ENCODE measurements around the gene VPS35L.

The VPS35L gene

GRCh38 chr16:19609359-19609758 lies 53.9 kb downstream of the VPS35L start:
- TF ChIP-seq, protein P1, sequence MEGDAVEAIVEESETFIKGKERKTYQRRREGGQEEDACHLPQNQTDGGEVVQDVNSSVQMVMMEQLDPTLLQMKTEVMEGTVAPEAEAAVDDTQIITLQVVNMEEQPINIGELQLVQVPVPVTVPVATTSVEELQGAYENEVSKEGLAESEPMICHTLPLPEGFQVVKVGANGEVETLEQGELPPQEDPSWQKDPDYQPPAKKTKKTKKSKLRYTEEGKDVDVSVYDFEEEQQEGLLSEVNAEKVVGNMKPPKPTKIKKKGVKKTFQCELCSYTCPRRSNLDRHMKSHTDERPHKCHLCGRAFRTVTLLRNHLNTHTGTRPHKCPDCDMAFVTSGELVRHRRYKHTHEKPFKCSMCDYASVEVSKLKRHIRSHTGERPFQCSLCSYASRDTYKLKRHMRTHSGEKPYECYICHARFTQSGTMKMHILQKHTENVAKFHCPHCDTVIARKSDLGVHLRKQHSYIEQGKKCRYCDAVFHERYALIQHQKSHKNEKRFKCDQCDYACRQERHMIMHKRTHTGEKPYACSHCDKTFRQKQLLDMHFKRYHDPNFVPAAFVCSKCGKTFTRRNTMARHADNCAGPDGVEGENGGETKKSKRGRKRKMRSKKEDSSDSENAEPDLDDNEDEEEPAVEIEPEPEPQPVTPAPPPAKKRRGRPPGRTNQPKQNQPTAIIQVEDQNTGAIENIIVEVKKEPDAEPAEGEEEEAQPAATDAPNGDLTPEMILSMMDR (IDR thresholded peaks at IDR 0.05; ENCODE audit: low read depth, low read length): no peak
- H3K4me3 ChIP-seq (ENCODE audit: low read depth, low read length): no peak overlapping the region

- TF ChIP-seq, protein P1 (IDR thresholded peaks at IDR 0.05; ENCODE audit: low read depth, low read length): no peak
- H3K4me3 ChIP-seq (ENCODE audit: low read depth, low read length): no peak overlapping the region
These were observed 54.7 kb downstream of the VPS35L start for GRCh38 chr16:19610200-19610599.

- TF ChIP-seq, protein P1 (IDR thresholded peaks at IDR 0.05; ENCODE audit: low read depth, low read length): no peak
These were observed 58.3 kb downstream of the VPS35L start for GRCh38 chr16:19613834-19614233.

DNA sequence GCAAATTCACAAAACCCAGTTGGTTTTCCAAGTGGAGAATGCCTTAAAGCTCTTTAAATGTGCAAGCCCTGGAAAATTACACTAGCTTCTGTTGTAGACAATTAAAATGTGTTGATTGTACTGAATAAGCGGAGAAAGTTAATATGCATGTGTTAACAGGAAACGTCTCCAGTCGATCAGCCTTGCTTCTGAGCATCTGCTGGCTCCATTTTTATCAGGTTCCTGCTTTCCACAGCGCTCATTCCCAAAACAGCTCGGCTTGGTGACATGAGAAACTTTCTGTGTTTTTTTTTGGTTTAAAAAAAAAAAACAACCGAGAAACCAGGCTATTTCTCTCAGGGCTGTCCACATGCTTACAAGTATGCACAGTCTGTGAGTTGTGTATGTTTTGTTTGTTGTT lies 60.7 kb downstream of the VPS35L start:
- no peak overlapping the region for H3K4me3 ChIP-seq (ENCODE audit: low read depth, low read length)
- TF ChIP-seq, protein P1 (IDR thresholded peaks at IDR 0.05; ENCODE audit: low read depth, low read length): no peak

More at GRCh38 chr16:19613834-19614233, 58.3 kb downstream of the VPS35L start:
- H3K4me3 ChIP-seq (ENCODE audit: low read depth, low read length): no peak overlapping the region

GRCh38 chr16:19618876-19619275 lies 63.4 kb downstream of the VPS35L start:
- TF ChIP-seq, protein P1 (IDR thresholded peaks at IDR 0.05; ENCODE audit: low read depth, low read length): no peak
- no peak overlapping the region for H3K4me3 ChIP-seq (ENCODE audit: low read depth, low read length)

DNA sequence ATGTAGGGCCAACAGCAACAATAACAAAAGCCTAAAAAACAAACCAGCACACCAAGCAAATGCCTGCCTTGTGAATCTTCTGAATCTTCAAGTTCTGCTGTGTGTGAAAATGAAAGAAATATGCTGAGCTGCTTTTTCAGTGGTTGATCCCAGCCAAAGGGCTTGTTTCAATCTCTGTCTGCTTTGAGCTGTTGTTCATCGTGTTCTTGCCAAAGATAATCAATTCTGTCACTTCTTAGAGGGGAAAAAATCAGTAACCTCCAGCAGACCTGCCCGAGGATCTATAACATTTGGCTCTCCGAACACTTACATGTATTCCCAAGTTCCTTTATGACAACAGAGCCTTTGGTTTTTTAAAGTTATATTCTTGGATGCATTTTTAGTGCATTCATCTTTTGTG lies 65.9 kb downstream of the VPS35L start:
- TF ChIP-seq, protein P1 (IDR thresholded peaks at IDR 0.05; ENCODE audit: low read depth, low read length): no peak
- H3K4me3 ChIP-seq (ENCODE audit: low read depth, low read length): no peak overlapping the region

GRCh38 chr16:19625039-19625438 lies 69.5 kb downstream of the VPS35L start:
- no peak overlapping the region for H3K4me3 ChIP-seq (ENCODE audit: low read depth, low read length)
- TF ChIP-seq, protein P1 (IDR thresholded peaks at IDR 0.05; ENCODE audit: low read depth, low read length): no peak
